ENCODE results near the gene ZNF324B. TPM values are rescaled to one million over a fixed set of nuclear protein-coding genes. Genes with fewer than 3 reads are reported as not detected.
A peak's percentile ranks its signal among the peaks of the same experiment; 100 is the strongest.

The ZNF324B gene
- total RNA-seq, 1 donor from 2014 or later: 8.0 TPM

DNA sequence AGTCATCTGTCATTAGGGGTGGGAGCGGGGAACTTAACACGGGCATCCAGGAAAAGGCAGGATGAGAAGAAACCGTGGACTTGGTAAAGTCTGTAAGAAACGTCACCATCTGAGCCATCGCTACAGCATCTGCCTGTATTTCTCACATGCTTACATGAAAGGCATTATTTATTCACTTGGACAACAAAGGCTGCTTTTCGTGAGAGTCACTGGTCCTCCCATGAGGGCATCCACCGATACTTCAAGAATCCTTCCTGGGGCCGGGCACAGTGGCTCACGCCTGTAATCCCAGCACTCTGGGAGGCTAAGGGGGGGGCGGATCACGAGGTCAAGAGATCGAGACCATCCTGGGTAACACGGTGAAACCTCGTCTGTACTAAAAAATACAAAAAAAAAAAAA, 40.8 kb downstream of the ZNF324B start:
- Mint-ChIP-seq H3K36me3 (no peaks in the 10 kb centered on the region), H3K4me1 (no peaks in the 10 kb centered on the region), H3K4me3 (no peak overlapping the region), H3K27ac (no peak overlapping the region), H3K27me3 (ENCODE audit: low read depth) (no peaks in the 10 kb centered on the region), H3K9me3 (no peaks in the 10 kb centered on the region)
- DNase-seq (ENCODE audit: low spot score in 2 of 2, unreplicated experiment in 2 of 2): no peak
- TF ChIP-seq, protein P1, sequence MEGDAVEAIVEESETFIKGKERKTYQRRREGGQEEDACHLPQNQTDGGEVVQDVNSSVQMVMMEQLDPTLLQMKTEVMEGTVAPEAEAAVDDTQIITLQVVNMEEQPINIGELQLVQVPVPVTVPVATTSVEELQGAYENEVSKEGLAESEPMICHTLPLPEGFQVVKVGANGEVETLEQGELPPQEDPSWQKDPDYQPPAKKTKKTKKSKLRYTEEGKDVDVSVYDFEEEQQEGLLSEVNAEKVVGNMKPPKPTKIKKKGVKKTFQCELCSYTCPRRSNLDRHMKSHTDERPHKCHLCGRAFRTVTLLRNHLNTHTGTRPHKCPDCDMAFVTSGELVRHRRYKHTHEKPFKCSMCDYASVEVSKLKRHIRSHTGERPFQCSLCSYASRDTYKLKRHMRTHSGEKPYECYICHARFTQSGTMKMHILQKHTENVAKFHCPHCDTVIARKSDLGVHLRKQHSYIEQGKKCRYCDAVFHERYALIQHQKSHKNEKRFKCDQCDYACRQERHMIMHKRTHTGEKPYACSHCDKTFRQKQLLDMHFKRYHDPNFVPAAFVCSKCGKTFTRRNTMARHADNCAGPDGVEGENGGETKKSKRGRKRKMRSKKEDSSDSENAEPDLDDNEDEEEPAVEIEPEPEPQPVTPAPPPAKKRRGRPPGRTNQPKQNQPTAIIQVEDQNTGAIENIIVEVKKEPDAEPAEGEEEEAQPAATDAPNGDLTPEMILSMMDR (IDR thresholded peaks at IDR 0.05; ENCODE audit: unreplicated experiment): no peak

DNA sequence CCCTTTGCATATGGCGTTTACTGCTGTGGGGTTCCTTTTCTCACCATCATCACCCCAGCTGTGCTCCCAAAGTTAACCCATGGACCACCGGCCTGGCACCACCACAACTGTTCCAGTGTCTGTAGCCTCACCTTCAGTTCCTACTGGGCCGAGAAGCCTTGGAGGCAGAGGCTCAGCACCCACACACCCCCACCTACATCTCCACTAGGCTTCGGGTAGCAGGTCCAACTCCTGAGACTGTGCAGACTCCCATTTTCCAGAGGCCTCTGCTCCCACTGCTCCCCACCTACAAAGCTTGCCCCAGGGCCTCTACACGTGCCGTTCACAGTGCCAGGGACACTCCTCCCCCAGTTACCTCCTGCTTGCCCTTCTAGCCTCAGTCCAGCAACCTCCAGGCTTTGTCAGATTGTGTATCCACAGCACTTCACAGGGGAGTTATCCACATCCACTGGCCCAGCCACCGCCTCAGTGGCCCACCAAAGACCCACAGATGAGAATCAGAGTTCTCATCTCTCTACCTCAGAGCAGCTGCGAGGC, 46.3 kb downstream of the ZNF324B start:
- H3K9me3 Mint-ChIP-seq: peaks cover 6% of the 10 kb centered on the region
- DNase-seq (ENCODE audit: low spot score in 2 of 2, unreplicated experiment in 2 of 2): no peak
- no peak overlapping the region for H3K27ac Mint-ChIP-seq
- no peaks in the 10 kb centered on the region for H3K36me3 Mint-ChIP-seq
- TF ChIP-seq, protein P1 (IDR thresholded peaks at IDR 0.05; ENCODE audit: unreplicated experiment): no peak
- H3K27me3 Mint-ChIP-seq (ENCODE audit: low read depth): no peaks in the 10 kb centered on the region
- peak overlapping the region; percentile 28 for H3K4me3 Mint-ChIP-seq
- H3K4me1 Mint-ChIP-seq: peaks cover 18% of the 10 kb centered on the region

DNA sequence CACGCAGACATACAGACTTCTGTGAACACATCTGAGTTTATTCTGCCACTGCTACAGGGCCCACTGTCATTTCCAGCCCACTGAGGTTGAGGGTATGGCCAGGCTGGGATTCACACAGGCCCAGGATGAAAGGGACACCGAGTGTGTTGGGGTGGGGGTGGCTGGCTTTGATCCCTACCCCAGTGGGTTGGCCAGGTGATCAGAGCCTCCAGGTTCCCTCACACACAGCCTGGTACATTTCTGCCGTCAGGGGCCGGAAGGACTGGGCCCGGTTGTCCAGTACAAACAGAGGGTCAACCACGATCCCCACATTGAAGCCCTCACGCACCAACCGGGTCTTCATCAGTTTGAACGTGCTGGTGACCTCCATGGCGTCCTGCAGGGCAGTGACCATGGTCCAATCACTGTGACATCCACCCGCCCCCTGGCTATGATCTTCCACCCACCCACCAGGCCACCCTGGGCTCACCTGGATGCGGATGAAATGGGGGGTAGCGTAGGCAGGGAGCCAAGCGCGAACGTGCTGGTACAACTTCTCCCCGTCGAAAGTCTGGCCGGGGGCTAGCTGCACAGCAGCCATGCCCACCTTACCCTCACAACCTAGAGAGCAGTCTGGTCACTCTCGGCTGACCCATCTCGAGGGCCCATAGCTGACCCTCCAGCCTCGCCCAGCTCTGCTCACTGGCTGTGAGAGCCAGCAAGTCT, 47.0 kb downstream of the ZNF324B start:
- TF ChIP-seq, protein P1 (IDR thresholded peaks at IDR 0.05; ENCODE audit: unreplicated experiment): no peak
- Mint-ChIP-seq H3K4me3 (peak overlapping the region; percentile 86), H3K4me1 (peaks cover 18% of the 10 kb centered on the region), H3K36me3 (no peaks in the 10 kb centered on the region), H3K9me3 (peaks cover 6% of the 10 kb centered on the region), H3K27ac (peak overlapping the region; percentile 92), H3K27me3 (ENCODE audit: low read depth) (no peaks in the 10 kb centered on the region)
- no peak for DNase-seq (ENCODE audit: low spot score in 2 of 2, unreplicated experiment in 2 of 2)

DNA sequence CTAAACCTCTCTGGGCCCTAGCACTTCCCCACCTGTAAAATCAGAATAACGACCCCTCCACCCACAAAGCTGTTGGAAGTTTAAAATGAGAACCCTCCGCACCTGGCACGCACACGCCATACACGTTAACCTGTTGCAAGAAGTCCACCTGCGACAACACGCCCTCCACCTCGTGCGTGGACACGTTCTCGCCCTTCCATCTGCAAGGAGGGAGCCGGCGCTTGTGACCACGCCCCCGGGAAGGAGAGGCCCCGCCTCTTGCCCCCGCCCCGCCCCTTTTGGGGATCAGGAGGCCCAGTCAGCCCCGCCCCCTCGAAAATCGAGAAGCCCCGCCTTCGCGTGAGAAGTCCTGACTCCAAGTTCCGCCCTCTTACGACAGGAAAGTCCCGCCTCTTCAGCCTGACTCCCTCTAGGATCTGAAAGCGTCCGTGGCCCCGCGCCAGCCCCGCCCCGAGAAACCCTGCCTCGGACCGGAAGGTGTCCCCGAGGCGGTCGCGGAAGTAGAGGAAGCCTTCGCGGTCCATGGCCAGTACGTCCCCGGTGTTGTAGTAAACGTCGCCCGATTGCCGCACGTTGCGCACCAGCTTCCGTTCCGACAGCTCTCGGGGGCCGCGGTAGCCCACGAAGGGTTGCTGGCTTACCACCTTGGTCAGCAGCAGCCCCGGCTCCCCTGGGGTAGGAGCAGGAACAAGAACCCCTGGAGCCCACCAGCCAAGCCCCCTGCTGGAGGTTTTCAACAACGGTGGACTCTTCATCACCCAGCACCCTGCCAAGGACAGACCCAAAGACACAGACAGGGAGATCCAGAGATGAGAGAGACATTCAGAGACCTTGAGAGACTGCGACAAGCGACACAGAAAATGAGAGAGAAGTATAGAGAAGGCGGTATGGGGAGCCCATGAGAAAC, 47.9 kb downstream of the ZNF324B start:
- Mint-ChIP-seq H3K4me1 (peaks cover 18% of the 10 kb centered on the region), H3K9me3 (peaks cover 6% of the 10 kb centered on the region), H3K27ac (peak overlapping the region; percentile 92), H3K4me3 (peak overlapping the region; percentile 86), H3K36me3 (no peaks in the 10 kb centered on the region), H3K27me3 (ENCODE audit: low read depth) (no peaks in the 10 kb centered on the region)
- peak; percentile 99 for DNase-seq (ENCODE audit: low spot score in 2 of 2, unreplicated experiment in 2 of 2)
- TF ChIP-seq, protein P1 (IDR thresholded peaks at IDR 0.05; ENCODE audit: unreplicated experiment): peak; percentile 68

DNA sequence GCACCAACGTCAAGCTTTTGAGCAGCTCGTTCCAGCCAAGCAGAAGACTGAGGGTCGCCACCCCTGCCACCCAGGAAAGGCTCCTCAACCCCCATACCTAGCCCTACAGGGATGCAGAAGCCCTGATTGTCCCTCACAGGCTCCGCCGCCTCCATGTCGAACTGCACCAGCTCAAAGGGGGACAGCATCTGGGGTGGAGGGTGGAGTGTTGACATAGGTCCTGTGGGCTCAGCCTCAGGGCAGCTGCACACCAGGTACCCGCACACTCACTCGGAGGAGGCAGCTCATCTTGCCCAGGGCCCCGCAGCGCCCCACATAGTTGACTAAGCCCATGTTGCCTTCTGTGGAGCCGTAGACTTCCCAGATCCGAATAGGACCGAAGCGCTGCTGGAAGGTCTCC, 48.8 kb downstream of the ZNF324B start:
- no peaks in the 10 kb centered on the region for H3K36me3 Mint-ChIP-seq
- no peaks in the 10 kb centered on the region for H3K27me3 Mint-ChIP-seq (ENCODE audit: low read depth)
- H3K4me1 Mint-ChIP-seq: peaks cover 18% of the 10 kb centered on the region
- peak overlapping the region; percentile 86 for H3K4me3 Mint-ChIP-seq
- DNase-seq (ENCODE audit: low spot score in 2 of 2, unreplicated experiment in 2 of 2): no peak
- H3K9me3 Mint-ChIP-seq: peaks cover 6% of the 10 kb centered on the region
- TF ChIP-seq, protein P1 (IDR thresholded peaks at IDR 0.05; ENCODE audit: unreplicated experiment): no peak
- H3K27ac Mint-ChIP-seq: no peak overlapping the region

Other genes starting within 250 kb of the ZNF324B start
- 62.7 to 63.5 TPM (median 63.3 TPM) in 3 replicates for gene ZNF544, start 222.7 kb upstream of the ZNF324B start, total RNA-seq
- 21.6 to 22.1 TPM (median 21.9 TPM) in 3 replicates for gene ZNF8, start 172.7 kb upstream of the ZNF324B start, total RNA-seq
- 31.9 to 38.6 TPM (median 35.8 TPM) in 3 replicates for gene ERVK3-1, start 146.2 kb upstream of the ZNF324B start, total RNA-seq
- gene ZSCAN22, start 124.6 kb upstream of the ZNF324B start, total RNA-seq: 3.6 to 3.8 TPM (median 3.7 TPM) in 3 replicates
- 12.3 to 15.5 TPM (median 13.1 TPM) in 3 replicates for gene A1BG, start 98.1 kb upstream of the ZNF324B start, total RNA-seq
- gene ZNF497, start 88.9 kb upstream of the ZNF324B start, total RNA-seq: 6.6 to 7.6 TPM (median 6.9 TPM) in 3 replicates
- gene ZNF837, start 70.6 kb upstream of the ZNF324B start, total RNA-seq: 3.1 to 4.2 TPM (median 3.9 TPM) in 3 replicates
- gene RPS5, start 64.4 kb upstream of the ZNF324B start, total RNA-seq: 985 to 1,018 TPM (median 1,016 TPM) in 3 replicates
- gene RNF225, start 56.0 kb upstream of the ZNF324B start, total RNA-seq: 0.83 to 1.3 TPM (median 1.2 TPM) in 3 replicates
- gene ZNF584, start 43.0 kb upstream of the ZNF324B start, total RNA-seq: 12.0 to 16.4 TPM (median 15.3 TPM) in 3 replicates
- gene ZNF132, start 11.5 kb upstream of the ZNF324B start, total RNA-seq: 4.2 to 4.8 TPM (median 4.4 TPM) in 3 replicates
- 12.1 to 13.4 TPM (median 12.6 TPM) in 3 replicates for gene ZNF324, start 15.5 kb downstream of the ZNF324B start, total RNA-seq
- 17.3 to 18.0 TPM (median 17.4 TPM) in 3 replicates for gene ZNF446, start 24.7 kb downstream of the ZNF324B start, total RNA-seq
- 12.5 to 14.2 TPM (median 14.2 TPM) in 3 replicates for gene SLC27A5, start 60.4 kb downstream of the ZNF324B start, total RNA-seq
- gene ZBTB45, start 68.2 kb downstream of the ZNF324B start, total RNA-seq: 24.4 to 27.1 TPM (median 24.9 TPM) in 3 replicates
- gene TRIM28, start 92.4 kb downstream of the ZNF324B start, total RNA-seq: 577 to 599 TPM (median 579 TPM) in 3 replicates
- 82.9 to 86.5 TPM (median 84.3 TPM) in 3 replicates for gene CHMP2A, start 103.5 kb downstream of the ZNF324B start, total RNA-seq
- gene UBE2M, start 107.0 kb downstream of the ZNF324B start, total RNA-seq: 66.2 to 74.7 TPM (median 73.4 TPM) in 3 replicates
- 42.6 to 43.9 TPM (median 42.8 TPM) in 3 replicates for gene MZF1, start 121.7 kb downstream of the ZNF324B start, total RNA-seq